GM18870 (cell line): ENCODE data around the gene FBXO41.

Experiments
- ATAC-seq: cut with Tn5 transposase; IDR thresholded peaks from one replicate; pipeline ENCODE4 v1.9.1; 2021; ENCODE audit warnings: moderate library complexity; ENCODE audit not compliant: unreplicated experiment

The FBXO41 gene

DNA sequence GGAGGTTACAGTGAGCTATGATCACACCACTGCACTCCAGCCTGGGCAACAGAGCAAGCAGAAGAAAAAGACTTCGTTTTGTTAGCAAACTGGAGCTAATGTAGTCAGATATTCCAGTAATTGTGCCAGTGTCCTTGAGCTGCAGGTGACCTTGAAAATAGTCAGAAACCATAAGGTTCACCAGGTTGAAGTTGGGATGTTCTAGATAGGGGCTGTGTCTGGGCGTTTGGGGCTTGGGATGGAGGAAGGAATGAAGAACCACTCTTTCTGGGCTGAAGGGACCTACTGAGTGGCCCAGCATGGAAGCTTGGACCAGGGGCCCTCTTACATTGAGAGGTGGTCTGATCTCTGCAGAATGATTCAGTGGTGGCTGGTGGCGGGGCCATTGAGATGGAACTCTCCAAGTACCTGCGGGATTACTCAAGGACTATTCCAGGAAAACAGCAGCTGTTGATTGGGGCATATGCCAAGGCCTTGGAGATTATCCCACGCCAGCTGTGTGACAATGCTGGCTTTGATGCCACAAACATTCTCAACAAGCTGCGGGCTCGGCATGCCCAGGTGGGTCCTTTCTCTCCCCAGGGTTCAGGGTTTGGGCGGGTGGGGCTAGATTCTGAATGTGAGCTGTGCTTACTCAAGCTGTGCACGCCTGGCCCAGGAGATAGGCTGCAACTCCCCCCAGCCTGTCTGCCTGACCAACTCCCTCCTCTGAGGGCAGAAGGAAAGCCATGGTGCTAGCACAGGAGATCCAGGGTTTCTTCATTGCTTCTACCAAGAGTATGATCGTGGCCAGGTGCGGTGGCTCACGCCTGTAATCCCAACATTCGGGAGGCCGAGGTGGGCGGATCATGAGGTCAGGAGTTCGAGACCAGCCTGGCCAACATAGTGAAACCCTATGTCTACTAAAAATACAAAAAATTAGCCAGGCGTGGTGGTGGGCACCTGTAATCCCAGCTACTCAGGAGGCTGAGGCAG is 33.1 kb downstream of the FBXO41 start:
- no peak for ATAC-seq

DNA sequence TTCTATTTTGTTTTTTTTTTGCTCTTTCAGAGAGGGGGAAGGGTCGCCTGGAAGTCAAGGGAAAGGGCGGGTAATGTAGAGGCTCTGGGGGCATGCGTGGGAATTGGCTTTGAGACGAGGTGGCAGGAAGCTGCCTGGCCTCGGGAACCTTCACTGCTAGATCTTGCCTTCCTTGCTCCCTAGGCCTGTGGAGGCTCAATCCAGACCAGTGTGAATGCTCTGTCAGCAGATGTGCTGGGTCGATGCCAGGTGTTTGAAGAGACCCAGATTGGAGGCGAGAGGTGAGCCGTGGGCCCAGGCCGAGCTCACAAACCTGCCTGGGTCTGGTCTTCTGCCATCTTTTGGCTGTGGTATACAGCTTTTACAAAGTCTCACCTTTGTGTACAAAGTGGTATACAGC is 34.6 kb downstream of the FBXO41 start:
- ATAC-seq = no peak

- no peak for ATAC-seq
Measured at GRCh38 chr2:73246850-73247249, 37.4 kb downstream of the FBXO41 start.

GRCh38 chr2:73244580-73244979 is 39.7 kb downstream of the FBXO41 start:
- no peak for ATAC-seq

DNA sequence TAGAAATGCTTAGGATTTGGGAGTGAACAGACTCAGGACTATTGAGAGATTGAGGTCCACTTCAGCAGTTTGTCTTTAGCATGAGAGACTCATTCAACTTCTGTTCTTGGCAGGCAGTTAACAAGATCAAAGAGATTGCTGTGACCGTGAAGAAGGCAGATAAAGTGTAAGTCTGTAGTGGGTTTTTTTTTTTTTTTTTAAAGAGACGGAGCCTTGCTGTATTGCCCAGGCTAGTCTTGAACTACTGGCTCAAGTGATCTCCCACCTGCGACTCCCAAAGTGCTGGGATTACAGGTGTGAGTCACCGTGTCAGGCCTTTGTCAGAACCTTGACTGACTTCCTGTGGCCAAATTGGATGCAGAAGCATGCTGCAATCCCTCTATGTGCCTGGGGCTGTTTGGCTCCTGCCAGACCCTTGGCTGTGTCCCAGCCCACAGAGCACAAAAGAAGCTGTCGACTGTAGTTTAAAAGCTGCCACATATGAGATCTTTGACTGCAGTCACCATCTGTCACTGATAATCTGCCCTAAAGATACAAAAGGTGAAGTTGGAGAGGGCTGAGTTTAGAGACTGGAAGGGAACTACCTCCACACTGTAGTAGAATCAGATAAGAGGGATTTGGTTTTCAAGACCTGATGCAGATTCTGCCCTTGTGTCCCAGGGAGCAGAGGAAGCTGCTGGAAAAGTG is 40.3 kb downstream of the FBXO41 start:
- no peak for ATAC-seq

- ATAC-seq = no peak
Measured at GRCh38 chr2:73239776-73240175, 44.5 kb downstream of the FBXO41 start.

- no peak for ATAC-seq
Measured at GRCh38 chr2:73238976-73239375, 45.3 kb downstream of the FBXO41 start.

DNA sequence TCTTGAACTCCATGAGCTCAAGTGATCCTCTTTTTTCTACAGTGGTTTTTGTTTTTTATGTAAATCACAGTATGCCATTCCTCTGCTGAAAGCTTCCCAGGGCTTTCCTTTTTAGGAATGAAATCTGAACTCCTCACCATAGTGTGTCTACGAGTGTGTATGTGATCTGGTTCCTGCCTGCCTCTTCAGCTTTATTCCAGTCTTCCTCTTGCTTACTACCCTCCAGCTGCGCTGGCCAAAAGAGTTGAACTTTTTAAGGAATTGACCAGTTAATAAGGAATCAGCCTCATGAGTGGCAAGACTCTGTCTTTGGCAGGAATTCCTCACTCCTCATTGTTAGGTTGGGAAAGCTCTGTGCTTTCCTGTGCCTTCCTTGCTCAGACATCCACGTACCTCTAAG is 46.1 kb downstream of the FBXO41 start:
- no peak for ATAC-seq

DNA sequence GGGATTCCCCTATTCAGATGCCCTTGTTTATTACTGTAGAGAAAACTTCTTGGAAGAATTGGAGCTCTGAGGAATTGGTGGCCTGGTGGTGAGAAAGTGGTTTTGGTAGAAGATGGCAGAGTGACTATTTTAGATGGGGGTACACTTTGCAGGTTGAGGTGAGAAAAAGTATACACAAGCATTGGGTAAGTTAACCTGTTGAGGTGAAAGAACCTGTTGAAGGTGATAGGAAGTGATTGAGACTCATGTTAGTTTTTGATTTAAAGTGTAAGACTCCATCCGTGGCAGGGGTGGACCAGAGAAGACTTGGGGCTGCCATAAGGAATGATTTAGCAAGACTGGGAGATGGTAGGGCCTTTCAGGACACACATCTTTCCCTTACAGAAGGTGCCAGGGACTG is 47.1 kb downstream of the FBXO41 start:
- ATAC-seq = no peak

DNA sequence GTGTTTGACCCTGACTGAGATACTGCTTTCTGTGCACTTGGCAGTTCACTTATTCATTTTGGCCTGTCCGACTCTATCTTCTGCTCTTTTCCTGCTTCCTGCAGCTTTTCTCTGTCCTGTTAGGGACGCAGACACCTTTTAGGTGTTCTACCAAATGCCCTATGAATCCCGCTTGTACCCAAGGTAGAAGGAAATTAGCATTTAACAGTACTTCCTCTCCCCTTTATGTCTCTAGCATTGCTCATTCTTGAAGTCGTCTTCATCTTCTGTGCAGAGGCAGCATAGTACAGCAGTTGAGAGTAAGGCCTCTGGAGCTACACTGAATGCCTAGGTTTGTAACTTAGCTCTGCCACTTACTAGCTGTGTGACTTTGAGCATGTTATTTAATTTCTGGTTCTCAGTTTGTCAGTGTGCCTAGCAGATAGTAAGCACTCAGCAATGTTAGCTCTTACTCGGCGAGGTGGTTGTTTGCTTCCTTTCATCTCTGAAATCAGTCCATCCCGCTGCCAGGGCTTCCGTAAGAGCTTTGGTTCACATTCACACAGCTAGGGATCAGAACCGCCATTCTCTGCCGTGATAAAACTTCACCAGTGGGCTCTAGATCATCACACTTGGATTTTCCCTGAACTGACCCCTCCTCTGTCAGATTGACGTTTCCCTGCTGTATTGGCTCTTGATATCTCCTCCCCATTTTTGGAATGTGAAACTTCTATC is 48.8 kb downstream of the FBXO41 start:
- no peak for ATAC-seq

DNA sequence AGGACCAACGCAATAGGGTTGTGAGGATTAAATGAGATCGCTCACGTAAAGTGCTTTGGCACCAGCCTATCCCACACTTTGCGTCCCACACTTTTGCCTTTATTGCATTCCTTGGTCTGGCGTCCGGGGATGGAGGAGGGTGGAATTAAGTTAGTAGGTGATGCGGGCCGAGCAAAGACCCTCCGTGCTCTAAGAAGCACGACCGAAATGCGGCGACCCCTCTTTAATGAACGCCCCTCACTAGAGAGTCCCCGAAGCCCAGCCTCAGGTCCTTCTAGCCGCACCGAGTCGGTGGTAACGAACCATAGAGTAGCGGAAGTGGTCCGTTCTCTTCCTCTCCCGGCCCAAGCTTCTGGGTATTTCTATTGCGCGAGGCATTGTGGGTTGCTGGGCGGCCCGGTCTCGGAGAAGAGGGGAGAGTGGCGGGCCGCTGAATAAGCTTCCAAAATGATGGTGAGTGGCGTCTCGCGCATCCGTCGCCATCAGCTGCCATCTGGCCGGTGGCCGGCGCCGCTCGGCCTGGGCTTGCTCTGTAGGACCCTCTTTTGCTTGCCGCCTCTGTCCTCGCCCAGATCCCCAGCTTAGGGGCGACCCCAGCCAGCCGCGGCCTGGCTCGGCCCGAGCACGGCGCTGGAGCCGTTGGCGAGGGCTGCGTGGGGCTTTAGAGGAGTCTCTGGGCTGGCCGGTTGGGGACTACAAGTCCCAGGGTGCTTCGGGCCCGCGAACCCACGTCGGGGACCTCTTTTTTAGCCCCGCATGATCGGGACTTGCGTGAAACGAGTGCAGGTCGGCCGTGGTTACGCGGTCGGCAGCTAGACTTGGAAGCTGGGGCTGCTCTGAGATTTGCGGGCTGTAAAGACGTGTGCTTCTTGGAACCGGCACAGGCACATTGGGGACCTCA is 50.1 kb downstream of the FBXO41 start, which contains the start of gene CCT7:
CCT7 (plus strand) TSS at position 377 of the 901 bp plus-strand sequence; CDS start at position 448, 71 bp downstream.
- peak; percentile 60 for ATAC-seq

GRCh38 chr2:73233154-73233931 is 50.9 kb downstream of the FBXO41 start, which contains the start of gene PRADC1:
Gene PRADC1 (minus strand): TSS chr2:73233239. CDS start chr2:73233160, 79 bp downstream.
- ATAC-seq = peak; percentile 93

GRCh38 chr2:73232403-73233153 is 51.7 kb downstream of the FBXO41 start:
- no peak for ATAC-seq

- no peak for ATAC-seq
Measured at GRCh38 chr2:73228631-73229030, 55.6 kb downstream of the FBXO41 start.

GRCh38 chr2:73227086-73227485 is 57.2 kb downstream of the FBXO41 start:
- ATAC-seq = no peak

DNA sequence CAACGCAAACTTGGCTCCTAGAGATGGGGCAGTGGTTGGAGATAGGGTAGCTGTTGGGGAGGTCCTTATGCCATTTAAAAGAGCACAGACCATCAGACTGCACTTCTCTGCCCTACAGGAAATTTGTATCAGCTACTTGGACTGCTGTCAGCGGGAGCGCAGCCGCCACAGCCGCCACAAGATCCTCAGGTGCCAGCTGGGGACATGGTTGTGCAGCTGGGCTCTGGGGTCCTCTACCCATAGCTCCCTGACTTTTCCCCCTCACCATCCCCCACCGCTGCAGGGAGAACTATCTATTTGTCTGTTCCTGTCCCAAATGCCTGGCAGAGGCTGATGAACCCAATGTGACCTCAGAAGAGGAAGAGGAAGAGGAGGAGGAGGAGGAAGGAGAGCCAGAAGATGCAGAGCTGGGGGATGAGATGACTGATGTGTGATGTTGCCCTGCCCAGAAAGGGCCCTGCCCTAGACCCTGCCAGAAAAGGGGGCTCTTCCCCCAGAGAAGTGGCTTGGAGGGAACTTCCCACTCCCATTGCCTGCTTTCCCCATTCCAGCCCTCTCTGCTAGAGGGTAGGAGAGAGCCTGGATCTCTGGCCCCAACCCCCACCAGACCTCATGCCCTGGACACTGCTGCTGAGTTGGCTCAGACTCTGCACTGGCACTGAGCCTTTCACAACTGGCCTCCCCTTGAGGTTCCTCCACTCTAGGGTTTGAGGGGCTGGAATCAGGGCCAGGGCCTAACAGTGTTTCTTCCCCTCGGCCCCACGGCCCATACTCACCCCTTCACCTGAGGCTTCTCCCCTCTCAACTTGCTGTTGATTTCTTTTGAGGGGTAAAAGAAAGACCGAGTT is 58.5 kb downstream of the FBXO41 start:
- no peak for ATAC-seq

DNA sequence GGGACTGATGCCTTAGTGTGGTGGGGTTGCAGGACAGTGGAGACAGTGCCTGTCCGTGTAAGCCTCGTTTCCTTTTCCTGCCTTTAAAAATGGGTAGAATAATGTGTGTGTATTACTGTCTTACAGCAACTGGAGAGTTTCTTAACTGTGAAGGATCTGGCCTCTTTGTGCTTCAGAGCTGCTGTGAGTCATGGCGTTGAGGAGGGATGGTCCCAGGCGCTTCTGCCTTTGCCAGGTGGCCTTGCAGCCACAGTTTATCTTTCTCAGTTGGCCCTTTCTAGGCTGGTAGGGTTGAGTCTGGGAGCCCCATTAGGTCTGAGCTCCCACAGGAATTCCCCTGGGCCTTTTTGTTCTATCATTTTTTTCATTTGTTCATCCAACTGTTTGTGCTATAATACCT is 60.5 kb downstream of the FBXO41 start:
- no peak for ATAC-seq

- ATAC-seq = no peak
Measured at GRCh38 chr2:73218298-73218697, 66.0 kb downstream of the FBXO41 start.
